HG02759 (cell line): ENCODE results near the gene TINAG.
A peak's percentile ranks its signal among the peaks of the same experiment; 100 is the strongest.
"Not testable (repeated sequence)": the region's sequence is repeated elsewhere in the genome, so short reads cannot be mapped to it uniquely, and the experiment has no call there.

ENCODE experiments used
- ATAC-seq: cut with Tn5 transposase; IDR thresholded peaks from one replicate; pipeline ENCODE4 v1.9.1; 2021; ENCODE audit warnings: mild to moderate bottlenecking, moderate library complexity; ENCODE audit not compliant: unreplicated experiment

Gene TINAG

DNA sequence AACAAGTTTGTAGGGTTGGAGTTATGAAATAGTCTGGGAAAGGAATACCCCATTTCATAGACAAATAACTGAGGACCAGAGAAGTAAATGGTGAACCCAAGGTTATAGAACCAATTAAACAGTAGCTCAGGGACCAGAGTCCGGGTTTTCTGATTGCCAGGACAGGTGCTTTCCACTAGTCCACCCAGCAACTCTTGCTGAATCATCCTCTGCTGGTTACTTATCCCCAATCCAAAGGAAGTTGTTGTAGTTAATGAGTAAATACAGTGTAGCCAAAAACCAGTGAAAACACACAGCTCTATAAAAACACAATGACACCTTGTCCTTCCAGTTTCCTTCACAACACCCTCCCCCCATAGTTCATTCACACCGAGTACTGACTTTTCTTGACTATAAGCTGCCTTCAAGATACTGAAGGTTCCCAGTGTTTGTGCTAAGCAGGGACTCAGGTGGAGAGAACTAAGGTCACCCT, 766 bp upstream of the TINAG start:
- ATAC-seq: peak; percentile 70

DNA sequence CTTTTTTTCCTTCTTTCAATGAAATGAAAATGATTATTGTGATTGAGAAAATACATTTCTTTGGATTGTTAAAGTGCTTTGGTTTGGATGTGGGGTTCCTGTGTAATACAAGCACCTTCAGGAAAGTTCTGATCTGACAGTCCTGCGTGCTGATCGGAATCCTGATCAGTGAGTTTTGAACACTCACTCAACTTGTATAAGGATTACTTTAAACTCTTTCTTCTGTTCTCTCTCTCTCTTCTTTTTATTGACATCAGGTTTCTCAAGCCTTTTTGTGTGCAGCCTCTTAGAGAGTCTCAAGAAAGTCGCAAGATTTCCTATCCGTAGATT, 710 bp downstream of the TINAG start:
- no peak for ATAC-seq

DNA sequence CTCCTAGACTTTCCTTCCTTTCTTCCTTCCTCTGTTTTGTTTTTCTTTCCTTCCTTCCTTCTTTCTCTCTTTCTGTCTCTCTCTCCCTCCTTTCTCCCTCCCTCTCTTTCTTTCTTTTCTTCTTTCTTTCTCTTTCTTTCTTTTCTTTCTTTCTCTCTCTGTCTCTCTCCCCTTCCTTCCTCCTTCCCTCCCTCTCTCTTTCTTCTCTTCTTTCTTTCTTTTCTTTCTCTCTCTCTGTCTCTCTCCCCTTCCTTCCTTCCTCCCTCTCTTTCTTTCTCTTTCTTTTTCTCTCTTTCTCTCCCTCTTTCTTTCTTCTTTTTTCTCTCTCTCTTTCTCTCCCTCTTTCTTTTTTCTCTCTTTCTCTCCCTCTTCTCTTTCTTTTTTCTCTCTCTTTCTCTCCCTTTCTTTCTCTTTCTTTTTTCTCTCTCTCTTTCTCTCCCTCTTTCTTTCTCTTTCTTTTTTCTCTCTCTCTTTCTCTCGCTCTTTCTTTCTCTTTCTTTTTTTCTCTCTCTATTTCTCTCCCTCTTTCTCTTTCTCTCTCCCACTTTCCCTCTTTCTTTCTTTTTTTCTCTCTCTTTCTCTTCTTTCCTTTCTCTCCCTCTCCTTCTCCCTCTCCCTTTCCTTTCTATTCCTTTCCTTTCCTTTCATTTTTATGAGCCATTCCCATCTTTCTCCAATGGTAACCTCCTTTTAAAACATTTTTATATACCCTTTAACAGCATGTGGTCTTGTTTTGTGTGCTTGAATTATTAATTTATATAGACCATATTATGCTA, 2.3 kb downstream of the TINAG start:
- ATAC-seq: no peak

- ATAC-seq: no peak
These were observed 7.4 kb downstream of the TINAG start for GRCh38 chr6:54315656-54316055.

- no peak for ATAC-seq
These were observed 12.6 kb downstream of the TINAG start for GRCh38 chr6:54320871-54321270.

DNA sequence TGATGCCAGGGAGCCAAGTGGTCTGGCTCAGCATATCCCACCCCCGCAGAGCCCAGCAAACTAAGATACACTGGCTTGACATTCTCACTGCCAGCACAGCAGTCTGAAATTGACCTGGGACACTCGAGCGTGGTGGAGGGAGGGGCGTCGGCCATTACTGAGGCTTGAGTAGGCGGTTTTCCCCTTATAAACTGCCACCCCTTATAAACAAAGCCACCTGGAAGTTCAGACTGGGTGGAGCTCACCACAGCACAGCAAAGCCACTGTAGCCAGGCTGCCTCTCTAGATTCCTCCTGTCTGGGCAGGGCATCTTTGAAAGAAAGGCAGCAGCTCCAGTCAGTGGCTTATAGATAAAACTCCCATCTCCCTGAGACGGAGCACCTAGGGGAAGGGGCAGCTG, 19.4 kb downstream of the TINAG start:
- ATAC-seq: no peak

GRCh38 chr6:54331571-54331970, 23.3 kb downstream of the TINAG start:
- ATAC-seq: not testable (repeated sequence)

GRCh38 chr6:54335871-54336270, 27.6 kb downstream of the TINAG start:
- ATAC-seq: no peak

DNA sequence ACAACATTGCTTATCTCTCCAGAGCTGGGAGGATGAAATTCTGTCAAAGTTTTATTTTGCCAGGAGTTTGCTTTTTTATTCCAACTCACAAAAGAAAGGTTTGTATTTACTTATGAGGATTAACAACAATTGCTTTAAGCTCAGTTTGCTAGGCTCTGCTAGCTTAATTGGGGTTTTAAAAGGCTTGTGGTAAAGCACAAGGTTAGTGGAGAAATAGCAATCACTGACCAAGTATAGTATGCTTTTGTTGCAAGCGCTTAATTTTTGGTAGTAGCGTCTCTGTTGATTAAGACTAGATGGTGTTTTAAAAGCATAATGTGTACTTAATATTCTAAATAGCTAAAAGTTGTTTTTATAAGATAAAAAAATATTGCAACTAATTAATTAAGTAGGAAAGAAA, 45.7 kb downstream of the TINAG start:
- no peak for ATAC-seq

- ATAC-seq: no peak
These were observed 46.4 kb downstream of the TINAG start for GRCh38 chr6:54354608-54355007.

- no peak for ATAC-seq
These were observed 48.9 kb downstream of the TINAG start for GRCh38 chr6:54357141-54357540.

GRCh38 chr6:54361188-54361587, 52.9 kb downstream of the TINAG start:
- no peak for ATAC-seq

- ATAC-seq: no peak
These were observed 53.5 kb downstream of the TINAG start for GRCh38 chr6:54361734-54362133.

GRCh38 chr6:54366667-54367327, 58.6 kb downstream of the TINAG start:
- no peak for ATAC-seq

GRCh38 chr6:54377776-54378175, 69.5 kb downstream of the TINAG start:
- ATAC-seq: no peak

GRCh38 chr6:54386295-54386694, 78.1 kb downstream of the TINAG start:
- ATAC-seq: no peak

DNA sequence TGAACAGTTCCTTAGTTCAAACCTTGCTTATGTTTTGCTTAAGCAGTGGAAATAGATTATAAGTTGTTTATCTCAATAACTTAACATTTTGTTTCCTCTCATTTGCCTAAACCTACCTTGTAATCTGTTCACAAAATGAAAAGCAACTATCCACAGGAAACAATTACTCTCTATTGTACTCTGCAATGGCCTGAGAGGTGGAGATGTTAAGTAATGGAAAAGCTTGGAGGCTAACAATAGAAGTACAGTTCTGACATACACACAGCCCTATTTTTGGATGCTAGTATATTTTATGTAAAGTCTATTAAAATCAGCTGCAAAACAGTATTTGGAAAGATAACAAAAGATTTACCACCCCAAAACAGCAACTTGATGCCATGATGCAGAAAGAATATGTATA, 82.1 kb downstream of the TINAG start:
- no peak for ATAC-seq

- no peak for ATAC-seq
These were observed 83.3 kb downstream of the TINAG start for GRCh38 chr6:54391577-54391976.

DNA sequence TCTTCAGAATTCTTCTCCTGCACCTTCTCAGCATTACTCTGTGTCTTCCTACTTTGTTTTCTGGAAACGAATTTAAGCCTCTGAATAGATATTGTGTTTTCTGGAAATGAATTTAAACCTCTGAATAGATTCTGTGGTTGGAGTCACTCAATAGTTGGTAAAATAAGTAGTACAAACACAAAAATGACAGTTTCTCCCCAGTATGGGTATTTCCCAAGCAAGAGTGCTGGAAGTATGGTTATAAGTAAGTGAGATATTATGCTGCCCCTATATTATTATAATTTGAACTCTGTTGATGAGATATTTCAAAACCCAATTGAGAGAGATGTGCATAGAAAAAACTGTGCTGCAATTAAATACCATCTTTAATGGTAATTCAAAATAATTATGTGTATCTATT, 94.9 kb downstream of the TINAG start:
- peak; percentile 64 for ATAC-seq

GRCh38 chr6:54404791-54405190, 96.5 kb downstream of the TINAG start:
- no peak for ATAC-seq

GRCh38 chr6:54411767-54412166, 103.5 kb downstream of the TINAG start:
- no peak for ATAC-seq

- ATAC-seq: no peak
These were observed 107.3 kb downstream of the TINAG start for GRCh38 chr6:54415517-54415916.

- no peak for ATAC-seq
These were observed 111.6 kb downstream of the TINAG start for GRCh38 chr6:54419885-54420284.
